ENCODE data around the gene POGZ.
"Not testable (repeated sequence)": the region's sequence is repeated elsewhere in the genome, so short reads cannot be mapped to it uniquely, and the experiment has no call there.

The POGZ gene

DNA sequence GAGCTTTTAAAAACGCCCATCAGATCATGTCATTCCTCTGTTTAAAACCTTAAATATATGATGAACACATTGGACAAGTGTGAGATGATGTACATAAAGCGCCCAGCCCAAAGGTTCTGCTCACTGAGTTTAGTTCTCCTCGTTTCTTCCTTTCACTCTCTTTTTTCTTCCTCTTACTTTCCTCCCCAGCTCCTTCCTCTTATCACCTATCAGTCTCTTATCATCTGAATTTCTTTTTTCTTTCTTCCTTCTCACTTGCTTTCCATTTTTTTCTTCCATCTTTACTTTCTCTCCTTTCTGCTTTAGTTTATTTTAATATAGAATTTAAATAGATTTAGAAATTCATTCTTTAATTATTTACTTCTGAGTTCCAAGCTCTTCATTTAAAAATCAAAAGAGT, 17.8 kb upstream of the POGZ start:
- no peak for DNase-seq

DNA sequence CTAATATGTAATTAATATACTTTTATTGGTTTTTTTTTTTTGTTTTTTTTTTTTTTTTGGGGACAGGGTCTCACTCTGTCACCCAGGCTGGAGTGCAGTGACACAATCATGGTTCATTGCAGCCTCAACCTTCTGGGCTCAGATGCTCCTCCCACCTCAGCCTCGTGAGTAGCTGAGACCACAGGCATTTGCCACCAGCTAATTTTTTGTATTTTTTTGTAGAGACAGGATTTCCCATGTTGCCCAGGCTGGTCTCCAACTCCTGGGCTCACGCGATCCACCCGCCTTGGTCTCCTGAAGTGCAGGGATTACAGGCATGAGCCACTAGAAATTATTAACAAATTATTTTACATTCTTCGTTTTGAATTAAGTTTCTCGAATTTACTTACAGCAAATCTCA, 16.8 kb upstream of the POGZ start:
- DNase-seq: no peak

DNA sequence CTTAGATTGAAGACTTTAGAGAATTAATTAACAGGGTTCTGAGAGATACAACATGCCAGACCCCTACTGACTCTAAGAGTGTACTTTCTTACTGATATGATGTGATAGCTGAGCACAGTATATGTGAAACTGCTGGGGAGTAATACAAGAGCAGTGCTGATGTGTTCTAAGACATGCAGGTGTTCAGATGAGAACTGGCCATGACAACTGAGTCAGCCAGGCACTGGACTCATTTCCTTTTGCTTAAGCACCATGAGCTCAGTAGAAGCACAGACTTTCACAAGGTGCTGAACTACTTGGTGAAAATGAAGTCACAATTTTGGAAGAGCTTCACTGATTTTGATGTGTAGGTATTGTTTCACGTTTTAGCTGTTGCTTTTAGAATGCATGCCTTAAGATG, 15.9 kb upstream of the POGZ start:
- no peak for DNase-seq

DNA sequence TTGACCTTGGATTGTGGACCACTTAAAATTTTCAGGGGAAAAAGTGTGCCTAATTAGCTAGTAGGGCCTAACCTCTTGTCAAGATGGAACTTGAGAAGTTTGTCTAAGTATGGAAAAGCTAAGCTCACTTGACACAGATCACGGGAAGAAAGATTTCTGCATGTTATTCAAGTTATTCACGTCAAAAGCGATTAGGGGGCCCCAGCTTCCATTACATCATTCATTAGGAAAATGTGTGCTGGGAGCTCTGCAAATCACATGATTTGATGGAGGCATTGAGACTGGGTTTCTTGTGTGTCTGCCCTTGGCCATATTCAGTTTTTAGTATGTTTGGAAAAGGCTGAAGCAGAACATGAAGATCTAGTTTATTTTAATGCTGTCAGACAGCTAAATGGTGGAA, 15.5 kb upstream of the POGZ start:
- DNase-seq: no peak

DNA sequence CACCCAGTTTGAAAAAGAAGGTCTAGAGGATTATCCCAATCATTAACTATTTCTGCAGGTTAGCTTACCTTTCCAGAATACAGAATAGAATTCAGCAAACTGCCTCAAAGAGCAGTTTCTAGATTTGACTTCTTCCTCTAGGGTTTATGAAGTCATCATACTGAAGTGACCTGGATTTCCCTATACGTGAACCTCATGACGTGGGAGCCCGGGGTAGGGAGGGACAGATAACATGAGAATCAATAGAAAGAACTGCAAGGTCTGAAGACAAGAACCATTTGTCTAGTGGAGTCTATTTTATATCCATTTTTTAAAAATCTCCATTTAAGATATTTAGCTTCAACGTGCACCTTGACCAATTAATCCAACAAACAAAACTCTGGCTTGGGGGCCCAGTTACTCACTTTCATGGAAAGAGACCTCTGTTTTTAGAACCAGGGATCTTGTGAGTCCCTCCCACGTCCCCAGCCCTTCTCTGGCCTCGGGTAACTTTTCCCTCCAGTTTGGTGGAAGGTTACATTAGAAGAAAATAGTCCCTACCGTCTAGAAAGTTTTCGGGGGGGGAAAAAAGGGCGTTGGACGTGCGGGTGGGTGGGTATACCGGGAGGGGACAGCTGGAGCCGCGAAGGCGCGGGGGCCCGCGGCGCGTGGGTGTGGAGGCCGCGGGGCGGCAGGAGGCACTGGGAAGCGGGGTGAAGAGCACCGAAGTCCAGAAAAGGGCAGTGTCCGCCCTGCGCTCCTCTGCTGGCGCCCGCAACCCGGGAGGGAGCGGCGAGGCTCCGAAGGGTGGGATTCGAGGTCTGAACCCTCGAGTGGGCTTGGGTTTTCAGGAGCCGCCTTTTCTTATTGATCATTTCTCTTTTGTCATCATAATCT, 13.8 kb upstream of the POGZ start:
- DNase-seq: peak; percentile 68

DNA sequence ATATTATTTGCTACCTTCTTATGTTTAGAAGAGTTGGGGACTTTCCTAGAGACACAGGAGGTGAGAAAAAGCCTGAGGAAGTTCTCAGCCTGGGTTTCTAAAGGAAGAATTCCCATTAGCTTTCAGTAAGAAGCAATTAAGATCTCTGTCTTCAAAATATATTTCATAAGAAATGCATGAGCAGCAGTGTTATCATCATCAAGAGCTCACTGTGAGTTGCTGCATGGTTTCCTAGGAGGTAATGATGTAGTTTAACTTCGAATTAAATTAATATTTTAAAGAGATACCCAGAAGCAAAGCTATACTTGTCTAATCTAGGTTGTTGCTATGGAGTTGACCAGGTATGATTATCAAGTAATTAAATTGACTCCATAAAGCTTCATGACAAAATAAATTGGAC, 5.7 kb upstream of the POGZ start:
- no peak for DNase-seq

DNA sequence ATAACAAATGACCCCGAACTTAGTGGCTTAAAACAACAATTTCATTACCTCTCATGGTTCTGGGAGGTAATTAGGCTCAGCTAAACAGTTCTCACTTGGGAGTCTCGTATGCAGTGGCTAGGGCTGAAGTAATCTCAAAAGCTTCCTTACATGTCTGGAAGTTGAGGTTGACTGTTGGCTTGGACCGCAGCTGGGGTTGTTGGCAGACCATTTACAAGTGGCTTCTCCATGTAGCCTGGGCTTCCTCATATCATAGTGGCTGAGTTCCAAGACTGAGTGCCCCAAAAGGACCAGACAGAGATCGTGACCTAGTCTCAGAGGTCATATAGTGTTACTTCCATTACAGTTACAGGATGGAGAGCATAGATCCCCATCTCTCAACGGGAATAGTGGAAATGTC, 2.4 kb upstream of the POGZ start:
- DNase-seq: no peak

DNA sequence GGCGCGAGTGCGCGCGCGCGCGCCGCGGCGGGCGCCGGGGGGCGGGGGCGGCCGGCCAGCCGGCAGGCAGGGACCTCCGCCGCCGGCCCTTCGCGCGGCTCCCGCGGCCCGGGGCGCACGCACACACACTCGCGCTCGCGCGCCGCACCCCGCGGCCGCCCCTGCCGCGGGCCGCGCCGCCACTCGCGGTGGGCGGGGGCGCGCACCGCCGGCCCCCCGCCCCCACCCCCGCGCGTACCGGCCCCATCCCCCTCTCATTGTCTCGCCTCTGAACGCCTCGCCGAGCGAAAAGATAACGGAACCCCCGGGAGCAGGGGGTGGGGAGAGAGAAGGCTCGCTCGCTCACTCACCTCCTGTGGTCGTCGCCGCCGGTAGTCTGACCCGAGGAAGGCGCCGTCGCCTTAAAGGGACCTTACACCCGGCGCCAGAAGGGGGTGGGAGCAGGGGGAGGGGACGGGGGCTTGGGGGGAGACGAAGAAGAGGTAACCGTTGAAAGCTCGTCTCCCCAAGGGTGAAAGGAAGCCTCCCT, 428 bp downstream of the POGZ start:
- DNase-seq: no peak

DNA sequence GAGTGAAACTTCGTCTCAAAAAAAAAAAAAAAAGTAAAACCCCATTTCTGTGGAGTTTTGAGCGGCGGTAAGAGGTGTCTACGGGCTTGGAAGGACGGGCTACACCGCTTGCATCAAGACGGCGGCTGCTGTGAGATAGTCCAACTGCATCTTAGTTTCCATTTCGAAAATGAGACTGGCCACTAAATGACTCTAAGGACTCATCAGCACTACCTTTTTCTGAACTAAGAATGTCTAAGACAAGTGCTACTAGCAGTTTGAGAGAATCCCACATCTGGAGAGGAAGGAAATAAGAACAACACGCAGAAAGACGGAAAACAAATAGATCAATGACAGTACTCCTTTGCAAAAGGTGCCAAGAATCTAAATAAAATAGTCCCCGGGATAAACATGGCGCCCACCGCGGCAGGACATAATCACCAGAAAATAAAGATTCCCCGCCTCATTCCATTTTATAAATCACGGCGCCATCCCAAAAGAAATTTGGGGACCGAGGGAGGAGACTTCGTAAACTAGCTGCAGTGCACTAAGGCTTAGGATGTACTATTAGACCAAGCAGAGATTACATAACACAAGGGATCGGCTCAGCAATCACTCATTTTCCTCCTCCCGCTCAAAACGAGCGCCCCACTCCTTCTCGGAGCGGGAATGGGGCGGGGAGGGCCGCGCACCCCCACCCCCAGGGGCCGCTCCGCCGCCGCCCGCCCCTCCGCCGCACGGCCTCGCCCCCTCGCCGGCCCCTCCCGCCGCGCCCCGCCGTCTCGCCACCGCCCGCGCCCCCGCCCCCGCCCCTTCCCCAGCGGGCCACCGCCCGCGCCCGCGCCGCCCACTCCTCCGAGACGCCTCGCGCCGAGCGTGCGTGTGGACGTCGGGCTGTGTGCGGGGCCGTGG, 1.1 kb downstream of the POGZ start:
- peak; percentile 88 for DNase-seq

DNA sequence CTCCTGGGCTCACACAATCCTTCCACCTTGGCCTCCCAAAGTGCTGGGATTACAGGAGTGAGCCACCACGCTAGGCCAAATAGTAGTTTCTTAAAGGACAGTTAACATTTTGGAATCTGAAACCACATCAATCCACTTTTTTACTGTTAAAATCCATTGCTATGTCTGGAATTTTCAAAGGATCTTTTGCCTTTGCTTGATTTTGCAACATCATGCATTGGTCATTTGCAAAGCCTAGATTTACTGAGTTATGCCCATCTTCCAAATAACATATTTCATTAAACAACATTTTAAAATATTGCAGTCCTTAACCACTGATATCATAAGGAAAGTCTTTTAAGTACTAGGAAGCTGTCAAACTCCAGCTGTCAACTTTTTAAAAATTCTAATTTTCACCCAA, 3.3 kb downstream of the POGZ start:
- DNase-seq: no peak

DNA sequence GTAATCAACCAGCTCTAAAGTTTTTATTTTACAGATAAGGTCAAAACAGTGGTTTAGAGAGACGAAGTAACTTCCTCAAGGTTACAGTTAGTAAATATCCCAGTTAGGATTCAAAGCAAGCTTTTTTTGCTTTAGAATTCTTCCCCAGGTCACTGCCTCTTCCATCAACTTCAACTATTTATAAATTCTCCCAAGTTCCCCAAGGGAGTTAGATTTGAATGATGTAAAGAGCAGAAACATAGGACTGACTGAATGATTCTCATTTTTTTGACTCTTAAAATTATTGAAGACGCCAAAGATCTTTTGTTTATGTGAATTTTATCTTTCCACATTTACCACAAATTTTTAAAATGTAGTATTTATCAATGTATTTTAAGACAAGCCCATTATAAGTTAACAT, 4.1 kb downstream of the POGZ start:
- DNase-seq: no peak

DNA sequence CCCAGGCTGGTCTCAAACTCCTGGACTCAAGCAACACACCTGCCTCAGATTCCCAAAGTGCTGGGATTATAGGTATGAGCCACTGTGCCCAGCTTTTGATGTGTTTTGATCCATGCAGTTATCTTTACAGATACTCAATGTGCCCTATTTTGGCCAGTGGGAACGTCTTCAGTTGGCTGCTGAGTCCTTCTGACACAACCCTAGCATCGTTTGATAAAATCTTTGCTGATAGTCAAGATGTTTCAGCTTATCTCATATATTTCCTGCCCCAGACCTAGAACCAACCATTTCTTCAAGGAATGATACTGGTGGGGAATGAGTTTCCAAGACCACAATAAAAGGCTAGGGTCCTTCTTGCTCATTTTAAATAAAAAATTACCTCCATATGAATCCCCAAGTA, 11.6 kb downstream of the POGZ start:
- no peak for DNase-seq

DNA sequence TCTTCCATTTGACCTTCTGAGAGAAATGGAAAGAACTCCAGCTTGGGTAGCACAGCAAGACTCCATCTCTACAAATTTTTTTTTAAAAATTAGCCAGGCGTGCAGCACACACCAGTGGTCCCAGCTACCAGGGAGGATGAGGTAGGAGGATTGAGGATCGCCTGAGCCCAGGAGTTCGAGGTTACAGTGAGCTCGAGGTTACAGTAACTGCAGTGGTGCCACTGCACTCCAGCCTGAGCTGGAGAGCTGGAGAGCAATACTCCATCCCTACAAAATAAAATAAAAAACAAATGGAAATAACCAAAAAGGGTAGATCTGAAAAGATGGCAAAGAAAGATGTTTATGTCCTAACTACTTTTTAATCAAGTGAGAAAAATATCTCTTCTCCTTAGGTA, 14.5 kb downstream of the POGZ start:
- no peak for DNase-seq

DNA sequence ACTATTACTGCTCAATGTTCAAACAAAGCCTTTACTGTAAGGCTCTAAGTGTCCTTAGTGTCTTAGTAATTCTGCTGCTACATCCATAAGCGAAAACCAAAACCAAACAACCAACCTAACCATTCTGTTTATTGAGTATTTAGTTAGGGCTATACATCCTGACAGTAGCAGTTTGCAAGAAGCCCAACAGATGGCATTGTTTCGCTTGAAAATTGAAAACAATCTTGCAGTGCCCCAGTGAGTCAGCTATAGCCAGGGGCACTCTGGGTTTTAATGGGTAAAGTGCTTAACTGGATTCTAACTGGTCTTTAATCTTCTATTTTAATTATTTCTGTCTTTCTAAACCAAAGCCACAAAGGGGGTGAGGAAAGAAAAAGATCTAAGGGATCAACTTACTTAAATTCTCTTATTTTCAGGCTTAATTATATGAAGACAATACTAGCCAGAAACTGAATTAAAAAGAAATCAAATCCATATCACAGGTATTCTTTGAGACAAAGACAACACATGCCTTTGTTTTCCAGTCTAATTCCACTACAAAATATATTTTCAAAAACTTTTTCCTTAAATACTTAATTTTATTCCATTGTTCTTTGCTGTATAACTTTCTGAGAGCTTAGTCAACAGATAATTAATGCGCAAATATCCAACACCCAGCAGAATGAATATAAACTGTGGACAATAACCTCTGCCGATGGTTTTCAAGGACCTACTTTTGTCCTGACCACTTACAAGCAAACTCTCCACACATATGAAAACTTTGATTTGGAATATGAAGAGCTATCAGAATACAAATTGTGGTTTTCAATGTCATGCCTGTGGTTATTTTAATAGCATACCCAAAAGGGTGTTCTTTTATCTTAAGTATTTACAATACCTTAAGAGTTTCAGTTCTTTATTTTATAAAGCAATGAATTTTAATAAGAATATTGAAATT, 15.2 kb downstream of the POGZ start:
- DNase-seq: peak; percentile 40

DNA sequence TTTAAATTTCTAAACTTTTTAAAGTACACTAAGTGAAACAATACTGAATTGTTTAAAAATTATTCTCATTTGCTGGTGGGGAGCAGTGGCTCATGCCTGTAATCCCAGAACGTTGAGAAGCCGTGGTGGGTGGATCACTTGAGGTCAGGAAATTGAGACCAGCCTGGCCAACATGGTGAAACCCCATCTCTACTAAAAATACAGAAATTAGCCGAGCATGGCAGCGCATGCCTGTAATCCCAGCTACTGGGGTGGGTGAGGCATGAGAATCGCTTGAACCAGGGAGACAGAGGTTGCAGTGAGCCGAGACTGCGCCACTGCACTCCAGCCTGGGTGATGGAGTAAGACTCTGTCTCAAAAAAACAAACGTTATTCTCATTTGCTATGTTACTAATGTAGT, 21.9 kb downstream of the POGZ start:
- DNase-seq: not testable (repeated sequence)

DNA sequence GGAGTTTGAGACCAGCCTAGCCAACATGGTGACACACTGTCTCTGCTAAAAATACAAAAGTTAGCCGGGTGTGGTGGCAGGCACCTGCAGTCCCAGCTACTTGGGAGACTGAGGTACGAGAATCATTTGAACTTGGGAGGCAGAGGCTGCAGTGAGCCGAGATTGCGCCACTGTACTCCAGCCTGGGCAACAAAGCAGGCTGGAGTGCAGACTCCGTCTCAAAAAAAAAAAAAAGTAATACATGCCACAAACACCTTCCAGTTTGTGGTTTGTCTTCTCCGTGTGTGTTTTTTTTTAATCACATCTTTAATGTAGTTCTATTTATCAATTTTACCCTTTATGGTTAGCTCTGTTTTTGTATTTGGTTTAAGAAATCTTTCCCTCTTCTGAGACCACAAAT, 22.3 kb downstream of the POGZ start:
- no peak for DNase-seq

DNA sequence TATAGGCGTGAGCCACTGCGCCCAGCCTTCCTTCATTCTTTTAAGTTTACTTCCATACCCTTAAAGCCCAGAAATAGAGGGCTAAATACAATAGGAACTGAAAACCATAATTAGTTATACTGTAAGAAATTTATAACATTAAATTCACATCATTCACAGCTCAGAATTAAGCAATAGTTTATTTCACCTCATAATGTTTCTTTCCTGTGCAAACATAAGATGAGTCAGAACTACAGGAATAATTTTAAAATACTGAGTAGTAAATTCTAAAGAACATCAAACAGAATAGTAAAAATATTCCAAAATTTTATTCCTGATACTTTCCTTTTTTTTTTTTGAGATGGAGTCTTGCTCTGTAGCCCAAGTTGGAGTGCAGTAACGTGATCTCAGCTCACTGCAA, 24.1 kb downstream of the POGZ start:
- DNase-seq: no peak

DNA sequence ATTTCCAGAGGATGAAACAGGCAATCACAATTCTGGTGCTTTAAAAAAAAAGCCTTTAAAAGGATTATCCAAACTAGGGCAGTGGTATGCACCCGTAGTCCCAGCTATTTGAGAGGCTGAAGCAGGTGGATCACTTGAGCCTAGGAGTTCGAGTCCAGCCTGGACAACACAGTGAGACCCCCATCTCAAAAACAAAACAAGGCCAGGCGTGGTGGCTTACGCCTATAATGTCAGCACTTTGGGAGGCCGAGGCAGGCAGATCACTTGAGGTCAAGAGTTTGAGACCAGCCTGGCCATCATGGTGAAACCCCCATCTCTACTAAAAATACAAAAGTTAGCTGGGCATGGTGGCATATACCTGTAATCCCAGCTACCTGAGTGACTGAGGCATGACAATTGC, 25.5 kb downstream of the POGZ start:
- not testable (repeated sequence) for DNase-seq

DNA sequence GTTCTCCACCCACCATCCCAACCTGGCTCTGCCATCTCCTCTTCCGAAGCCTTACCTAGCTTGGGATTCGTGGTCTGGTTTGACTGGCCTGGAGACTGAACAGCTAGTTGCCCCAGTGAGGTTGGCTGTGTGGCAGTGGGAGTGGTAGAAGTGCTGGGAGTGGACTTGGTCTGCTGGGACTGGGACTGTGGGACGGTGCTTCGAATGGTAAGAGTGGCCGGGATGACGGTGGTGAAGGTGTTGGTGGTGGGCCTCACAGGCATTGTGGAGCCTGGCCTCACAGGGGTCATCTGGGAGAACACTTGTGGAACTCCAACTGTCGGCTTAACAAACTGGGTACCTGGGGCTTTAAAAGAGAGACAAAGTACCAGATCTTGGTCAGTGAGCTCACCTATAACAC, 31.2 kb downstream of the POGZ start:
- DNase-seq: no peak

DNA sequence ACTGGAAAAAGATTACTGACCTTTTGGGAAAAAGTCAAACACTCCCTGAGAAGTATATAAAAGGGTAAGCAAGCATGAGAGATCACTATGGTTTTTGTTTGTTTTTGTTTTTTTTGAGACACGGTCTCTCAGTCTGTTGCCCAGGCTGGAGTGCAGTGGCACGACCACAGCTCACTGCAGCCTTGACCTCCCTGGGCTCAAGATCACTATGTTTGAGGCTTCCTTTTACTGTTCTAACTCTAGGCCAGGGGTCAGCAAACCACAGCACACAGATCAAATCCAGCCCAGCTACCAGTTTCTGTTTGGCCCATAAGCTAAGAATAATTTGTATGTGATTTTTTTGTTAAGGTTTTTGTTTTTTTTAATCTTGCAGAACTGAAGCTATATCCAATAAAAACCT, 34.2 kb downstream of the POGZ start:
- no peak for DNase-seq

DNA sequence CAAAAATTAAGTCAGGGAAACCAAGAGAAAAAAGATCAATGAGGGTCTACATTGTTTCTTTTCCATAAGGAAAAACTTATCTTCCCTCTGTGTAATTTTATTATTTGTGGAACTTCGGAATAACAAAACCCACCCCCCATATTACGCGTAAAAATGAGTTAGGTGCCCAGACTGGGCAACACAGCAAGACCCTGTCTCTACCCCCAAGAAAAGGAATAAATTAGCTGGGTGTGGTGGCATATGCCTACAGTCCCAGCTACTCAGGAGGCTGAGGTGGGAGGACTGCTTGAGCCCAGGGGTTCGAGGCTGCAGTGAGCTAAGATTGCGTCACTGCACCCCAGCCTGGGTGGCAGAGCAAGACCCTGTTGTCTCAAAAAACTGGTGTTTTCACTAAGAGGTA, 39.5 kb downstream of the POGZ start:
- no peak for DNase-seq

DNA sequence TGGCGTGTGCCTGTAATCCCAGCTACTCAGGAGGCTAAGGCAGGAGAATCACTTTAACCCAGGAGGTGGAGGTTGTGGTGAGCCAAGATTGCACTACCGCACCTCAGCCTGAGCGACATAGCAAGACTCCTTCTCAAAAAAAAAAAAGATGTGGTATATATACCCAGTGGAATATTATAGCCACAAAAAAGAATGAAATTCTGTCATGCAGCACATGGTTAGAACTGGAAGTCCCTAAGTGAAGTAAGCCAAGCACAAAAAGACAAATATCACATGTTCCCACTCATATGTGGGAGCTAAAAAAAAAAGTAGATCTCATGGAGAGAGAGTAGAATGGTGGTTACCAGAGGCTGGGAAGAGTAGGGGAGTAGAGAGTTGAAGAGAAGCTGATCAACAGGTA, 41.2 kb downstream of the POGZ start:
- DNase-seq: no peak

DNA sequence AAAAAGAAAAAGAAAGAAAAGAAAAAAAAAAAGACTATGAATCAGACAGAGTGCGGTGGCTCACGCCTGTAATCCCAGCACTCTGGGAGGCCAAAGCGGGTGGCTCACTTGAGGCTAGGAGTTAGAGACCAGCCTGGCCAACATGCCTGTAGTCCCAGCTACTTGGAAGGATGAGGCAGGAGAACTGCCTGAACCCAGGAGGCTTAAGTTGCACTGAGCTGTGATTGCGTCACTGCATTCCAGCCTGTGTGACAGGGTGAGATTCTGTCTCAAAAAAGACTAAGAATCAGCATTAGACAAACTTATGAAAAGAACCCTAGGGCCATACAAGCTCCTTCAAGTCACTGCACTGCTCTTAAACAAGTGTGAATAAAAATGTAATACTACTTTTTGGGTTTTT, 43.1 kb downstream of the POGZ start:
- no peak for DNase-seq

All from right hindlimb (tissue), 1 donor.